ENCODE measurements around the gene NRN1L.
A peak's percentile ranks its signal among the peaks of the same experiment; 100 is the strongest.
"Not testable (repeated sequence)": the region's sequence is repeated elsewhere in the genome, so short reads cannot be mapped to it uniquely, and the experiment has no call there.

The NRN1L gene

GRCh38 chr16:67914758-67915495, 30.2 kb downstream of the NRN1L start:
- FAIRE-seq (no peak), DNase-seq (ENCODE audit: extremely low spot score, insufficient read length, low read depth) (no peak)

- not testable (repeated sequence) for FAIRE-seq
Observed at GRCh38 chr16:67915496-67915769, 30.7 kb downstream of the NRN1L start.

GRCh38 chr16:67915831-67916723, 31.4 kb downstream of the NRN1L start:
- DNase-seq (ENCODE audit: extremely low spot score, insufficient read length, low read depth) = no peak
- FAIRE-seq = no peak

More at GRCh38 chr16:67915496-67915769, 30.7 kb downstream of the NRN1L start:
- DNase-seq (ENCODE audit: extremely low spot score, insufficient read length, low read depth) = not testable (repeated sequence)

GRCh38 chr16:67917140-67917851, 32.6 kb downstream of the NRN1L start:
- DNase-seq (ENCODE audit: extremely low spot score, insufficient read length, low read depth) (no peak), FAIRE-seq (no peak)

- FAIRE-seq (no peak), DNase-seq (ENCODE audit: extremely low spot score, insufficient read length, low read depth) (no peak)
Observed at GRCh38 chr16:67917852-67918236, 33.2 kb downstream of the NRN1L start.

- DNase-seq (ENCODE audit: extremely low spot score, insufficient read length, low read depth) (no peak), FAIRE-seq (no peak)
Observed at GRCh38 chr16:67919622-67920221, 35.0 kb downstream of the NRN1L start.

- DNase-seq (ENCODE audit: extremely low spot score, insufficient read length, low read depth) = no peak
- no peak for FAIRE-seq
Observed at GRCh38 chr16:67922221-67922620, 37.5 kb downstream of the NRN1L start.

GRCh38 chr16:67922740-67923139, 38.1 kb downstream of the NRN1L start:
- no peak for FAIRE-seq
- DNase-seq (ENCODE audit: extremely low spot score, insufficient read length, low read depth) = no peak

- DNase-seq (ENCODE audit: extremely low spot score, insufficient read length, low read depth) = no peak
Observed at GRCh38 chr16:67923414-67924116, 38.9 kb downstream of the NRN1L start.

GRCh38 chr16:67924140-67924906, 39.6 kb downstream of the NRN1L start:
- FAIRE-seq = no peak
- no peak for DNase-seq (ENCODE audit: extremely low spot score, insufficient read length, low read depth)

More at GRCh38 chr16:67923414-67924116, 38.9 kb downstream of the NRN1L start:
- FAIRE-seq = no peak

GRCh38 chr16:67926181-67926750, 41.6 kb downstream of the NRN1L start:
- DNase-seq (ENCODE audit: extremely low spot score, insufficient read length, low read depth) (no peak), FAIRE-seq (no peak)

GRCh38 chr16:67927131-67927941, 42.7 kb downstream of the NRN1L start:
- FAIRE-seq (no peak), DNase-seq (ENCODE audit: extremely low spot score, insufficient read length, low read depth) (no peak)

- no peak for DNase-seq (ENCODE audit: extremely low spot score, insufficient read length, low read depth)
- FAIRE-seq = no peak
Observed at GRCh38 chr16:67928147-67928546, 43.5 kb downstream of the NRN1L start.

- DNase-seq (ENCODE audit: extremely low spot score, insufficient read length, low read depth) (peak; percentile 75), FAIRE-seq (peak; percentile 86)
Observed at GRCh38 chr16:67928561-67929364, 44.1 kb downstream of the NRN1L start.

- DNase-seq (ENCODE audit: extremely low spot score, insufficient read length, low read depth) (no peak), FAIRE-seq (no peak)
Observed at GRCh38 chr16:67930191-67930590, 45.5 kb downstream of the NRN1L start.

- DNase-seq (ENCODE audit: extremely low spot score, insufficient read length, low read depth) (no peak), FAIRE-seq (no peak)
Observed at GRCh38 chr16:67930678-67931211, 46.1 kb downstream of the NRN1L start.
